Stomach (tissue), 9 donors: ENCODE data around the gene MESD. TPM values are rescaled to one million over a fixed set of nuclear protein-coding genes. Genes with fewer than 3 reads are reported as not detected.

Source experiments
- DNase-seq, 2 donors: peaks; one replicate each; pipeline versions ENCODE4 v3.0.0 to v3.0.0-alpha.2; 2013 to 2019
- H3K27ac ChIP-seq, 5 donors: fragments of 200-600 bp in 4 of 5; sonication (generic) in 4 of 5; one replicate each; pipeline ENCODE4 v1.5.1; 2013 to 2019; ENCODE audit warnings: mild to moderate bottlenecking in 1 of 5, moderate library complexity in 1 of 5
- H3K27me3 ChIP-seq, 3 donors: fragments of 200-600 bp; sonication (generic); one replicate each; pipeline ENCODE4 v1.5.1; 2017 to 2019; ENCODE audit warnings: mixed run types in 1 of 3
- H3K36me3 ChIP-seq, 4 donors: fragments of 200-600 bp; sonication (generic); 1 replicate in 3 of 4; 2 replicates in 1 of 4; pipeline ENCODE4 v1.5.1; 2016 to 2019
- H3K4me1 ChIP-seq, 4 donors: fragments of 200-600 bp; sonication (generic); one replicate each; pipeline ENCODE4 v1.5.1; 2016 to 2019
- H3K4me3 ChIP-seq, 4 donors: fragments of 200-600 bp; sonication (generic) in 3 of 4; one replicate each; pipeline ENCODE4 v1.5.1; 2016 to 2019; ENCODE audit warnings: mild to moderate bottlenecking in 1 of 4
- H3K9me3 ChIP-seq, 4 donors: fragments of 200-600 bp; sonication (generic); one replicate each; pipeline ENCODE4 v1.5.1; 2016 to 2019
- CTCF ChIP-seq, 7 experiments: fragments of 450-650 bp in 4 of 7; fragments of 200-600 bp in 3 of 7; sonication (generic) in 3 of 7; IDR thresholded peaks; one replicate each; pipeline ENCODE4 v1.5.1; 2016 to 2019; ENCODE audit warnings: antibody characterized with exemption in 7 of 7, control low read depth in 2 of 7, mild to moderate bottlenecking in 1 of 7
- EP300 ChIP-seq: sonication (generic); formaldehyde crosslinking; IDR thresholded peaks from one replicate; pipeline ENCODE4 v1.6.1; 2017; ENCODE audit warnings: antibody characterized with exemption
- POLR2A ChIP-seq, 4 donors: fragments of 450-650 bp; IDR thresholded peaks; one replicate each; pipeline ENCODE4 v1.6.1; 2016; ENCODE audit warnings: antibody characterized with exemption in 4 of 4, control low read depth in 2 of 4, mild to moderate bottlenecking in 1 of 4, moderate library complexity in 1 of 4
- POLR2AphosphoS5 ChIP-seq, 3 donors: sonication (generic); formaldehyde crosslinking; IDR thresholded peaks; one replicate each; pipeline ENCODE4 v1.6.1; 2016; ENCODE audit warnings: antibody characterized with exemption in 3 of 3
- WGBS, 5 donors: extraction: QIAGEN DNeasy Blood & Tissue Kit in 3 of 5; methylation state at CpG; one replicate each; pipeline versions ENCODE4 v1.1.5 to v1.1.7; 2013 to 2018; 5-methylcytosine and 5-hydroxymethylcytosine counted together
- intact Hi-C: fragments of 100-400 bp; cut with DNase I; formaldehyde crosslinking; loops from one replicate; pipeline ENCODE4 v1.15.1; 2023; ENCODE audit warnings: low total_unique reads
- polyA plus RNA-seq, 3 donors: library from polyadenylated mRNA; stranded (reverse); fragments of 200-250 nt; gene quantifications; one replicate each; pipeline ENCODE4 v1.2.3, GENCODE V29; 2013
- total RNA-seq, 5 donors: library from RNA; depleted of rRNA; stranded (reverse); fragments of >200 nt; gene quantifications; one replicate each; pipeline versions ENCODE4 v1.1.0 to v1.2.3, GENCODE V29; 2014 to 2016
- donor health status: healthy with polysubstance abuse.
- donor health status: Bipolar disorder and iron deficiency.
- donor health status: healthy.

MESD gene
- total and polyA plus RNA-seq, 8 donors = 5.5 to 34.8 (median 15.7) TPM

- Histone ChIP-seq H3K9me3 (no peaks in the 10 kb centered on the region), H3K4me1 (peaks cover 25 to 72% (median 51%) of the 10 kb centered on the region in 4 donors), H3K27ac (peak overlapping the region in 1 of 5 donors; percentile 96), H3K4me3 (peak overlapping the region; percentile 81 to 97 (median 88)), H3K27me3 (no peaks in the 10 kb centered on the region), H3K36me3 (no peaks in the 10 kb centered on the region)
- intact Hi-C loops = no loop called here
- no peak for TF ChIP-seq CTCF (IDR thresholded peaks at IDR 0.05)
- no peak for TF ChIP-seq POLR2A (IDR thresholded peaks at IDR 0.05)
- TF ChIP-seq EP300 = no peak
- TF ChIP-seq POLR2AphosphoS5 (IDR thresholded peaks at IDR 0.05) = no peak
- DNase-seq = no peak
- WGBS, 5 donors = 39 to 52% (median 49%) methylated on average over 8 of the region's 8 CpGs
Measured at GRCh38 chr15:80988148-80988796, 1.3 kb downstream of the MESD start.

- intact Hi-C loops = no loop called here
- no peak for DNase-seq
- H3K27ac ChIP-seq = no peak overlapping the region
- no peaks in the 10 kb centered on the region for H3K9me3 ChIP-seq
- H3K4me3 ChIP-seq = no peak overlapping the region
- H3K36me3 ChIP-seq = peaks cover 4 to 11% (median 6%) of the 10 kb centered on the region in 4 donors
- peaks cover 25 to 67% (median 47%) of the 10 kb centered on the region in 4 donors for H3K4me1 ChIP-seq
- no peaks in the 10 kb centered on the region for H3K27me3 ChIP-seq
- TF ChIP-seq CTCF (IDR thresholded peaks at IDR 0.05) (no peak), POLR2A (IDR thresholded peaks at IDR 0.05) (no peak), POLR2AphosphoS5 (IDR thresholded peaks at IDR 0.05) (no peak), EP300 (no peak)
- 83 to 98% (median 97%) methylated on average over 1 of the region's 1 CpG for WGBS, 5 donors
Measured at GRCh38 chr15:80986487-80986886, 3.1 kb downstream of the MESD start.

GRCh38 chr15:80985981-80986380 is 3.6 kb downstream of the MESD start:
- H3K4me1 ChIP-seq = peaks cover 25 to 61% (median 43%) of the 10 kb centered on the region in 4 donors
- H3K4me3 ChIP-seq = no peak overlapping the region
- no peaks in the 10 kb centered on the region for H3K9me3 ChIP-seq
- WGBS, 5 donors = 71 to 82% (median 80%) methylated on average over 5 of the region's 5 CpGs
- peaks cover 6 to 16% (median 10%) of the 10 kb centered on the region in 4 donors for H3K36me3 ChIP-seq
- DNase-seq = no peak
- intact Hi-C loops = no loop called here
- no peaks in the 10 kb centered on the region for H3K27me3 ChIP-seq
- no peak for TF ChIP-seq POLR2A (IDR thresholded peaks at IDR 0.05)
- TF ChIP-seq POLR2AphosphoS5 (IDR thresholded peaks at IDR 0.05) = no peak
- no peak for TF ChIP-seq CTCF (IDR thresholded peaks at IDR 0.05)
- TF ChIP-seq EP300 = no peak
- H3K27ac ChIP-seq = no peak overlapping the region

GRCh38 chr15:80984856-80985255 is 4.8 kb downstream of the MESD start:
- Histone ChIP-seq H3K27ac (peak overlapping the region in 1 of 5 donors; percentile 34), H3K27me3 (no peaks in the 10 kb centered on the region), H3K36me3 (peaks cover 11 to 27% (median 21%) of the 10 kb centered on the region in 4 donors), H3K9me3 (no peaks in the 10 kb centered on the region), H3K4me3 (no peak overlapping the region), H3K4me1 (peaks cover 24 to 52% (median 36%) of the 10 kb centered on the region in 4 donors)
- WGBS, 5 donors = 70 to 81% (median 74%) methylated on average over 9 of the region's 9 CpGs
- TF ChIP-seq CTCF (IDR thresholded peaks at IDR 0.05) (no peak), POLR2AphosphoS5 (IDR thresholded peaks at IDR 0.05) (no peak), POLR2A (IDR thresholded peaks at IDR 0.05) (no peak), EP300 (no peak)
- intact Hi-C loops = no loop called here
- peak in 1 of 2 donors; percentile 41 for DNase-seq
